GM19328 (cell line): Measurements from ENCODE around the gene TBL1X.

Source experiments
- ATAC-seq: cut with Tn5 transposase; IDR thresholded peaks from one replicate; pipeline ENCODE4 v1.9.1; 2021; ENCODE audit warnings: mild to moderate bottlenecking, moderate library complexity; ENCODE audit not compliant: unreplicated experiment

Gene TBL1X

GRCh38 chrX:9659571-9660195 lies 194.8 kb downstream of the TBL1X start:
- no peak for ATAC-seq

- no peak for ATAC-seq
Measured at GRCh38 chrX:9662148-9662547, 197.3 kb downstream of the TBL1X start.

- no peak for ATAC-seq
Measured at GRCh38 chrX:9663216-9663615, 198.4 kb downstream of the TBL1X start.

- no peak for ATAC-seq
Measured at GRCh38 chrX:9664224-9664623, 199.4 kb downstream of the TBL1X start.

- no peak for ATAC-seq
Measured at GRCh38 chrX:9665113-9665512, 200.3 kb downstream of the TBL1X start.

- ATAC-seq, result no peak
Measured at GRCh38 chrX:9668537-9668936, 203.7 kb downstream of the TBL1X start.

- ATAC-seq, result no peak
Measured at GRCh38 chrX:9670136-9670814, 205.4 kb downstream of the TBL1X start.

GRCh38 chrX:9671998-9672397 lies 207.1 kb downstream of the TBL1X start:
- ATAC-seq, result no peak

GRCh38 chrX:9676306-9676705 lies 211.4 kb downstream of the TBL1X start:
- ATAC-seq, result no peak

- no peak for ATAC-seq
Measured at GRCh38 chrX:9676738-9677097, 211.9 kb downstream of the TBL1X start.

GRCh38 chrX:9677098-9677739 lies 212.4 kb downstream of the TBL1X start:
- ATAC-seq, result peak; percentile 97

GRCh38 chrX:9678215-9678965 lies 213.5 kb downstream of the TBL1X start:
- ATAC-seq, result no peak

GRCh38 chrX:9681011-9681410 lies 216.2 kb downstream of the TBL1X start:
- ATAC-seq, result no peak

GRCh38 chrX:9681422-9681821 lies 216.6 kb downstream of the TBL1X start:
- ATAC-seq, result no peak

- ATAC-seq, result no peak
Measured at GRCh38 chrX:9682456-9682855, 217.6 kb downstream of the TBL1X start.

GRCh38 chrX:9682861-9683260 lies 218.0 kb downstream of the TBL1X start:
- ATAC-seq, result no peak

- no peak for ATAC-seq
Measured at GRCh38 chrX:9683350-9683749, 218.5 kb downstream of the TBL1X start.

GRCh38 chrX:9687899-9688298 lies 223.0 kb downstream of the TBL1X start:
- ATAC-seq, result no peak

GRCh38 chrX:9688833-9689232 lies 224.0 kb downstream of the TBL1X start:
- no peak for ATAC-seq

- no peak for ATAC-seq
Measured at GRCh38 chrX:9690046-9690445, 225.2 kb downstream of the TBL1X start.

- no peak for ATAC-seq
Measured at GRCh38 chrX:9693307-9694001, 228.6 kb downstream of the TBL1X start.
